AG08395 (cell line): ENCODE results near the gene AVPR1A.
"Not testable (repeated sequence)": the region's sequence is repeated elsewhere in the genome, so short reads cannot be mapped to it uniquely, and the experiment has no call there.

ENCODE experiments used
- DNase-seq: peaks from one replicate; pipeline ENCODE4 v3.0.0; 2012; ENCODE audit warnings: mixed read lengths, low spot score

AVPR1A gene

GRCh38 chr12:63150713-63151622, at the start of gene AVPR1A:
AVPR1A (minus strand) TSS chr12:63151201; CDS start chr12:63150836, 365 bp downstream.
- DNase-seq, result no peak

- DNase-seq, result no peak
Measured at GRCh38 chr12:63196168-63196567, 45.2 kb upstream of the AVPR1A start.

- DNase-seq, result no peak
Measured at GRCh38 chr12:63179224-63179623, 28.2 kb upstream of the AVPR1A start.

- DNase-seq, result no peak
Measured at GRCh38 chr12:63170321-63170720, 19.3 kb upstream of the AVPR1A start.

- DNase-seq, result not testable (repeated sequence)
Measured at GRCh38 chr12:63167741-63168140, 16.7 kb upstream of the AVPR1A start.

- no peak for DNase-seq
Measured at GRCh38 chr12:63164911-63165310, 13.9 kb upstream of the AVPR1A start.

GRCh38 chr12:63163541-63163940, 12.5 kb upstream of the AVPR1A start:
- no peak for DNase-seq

- no peak for DNase-seq
Measured at GRCh38 chr12:63155375-63155774, 4.4 kb upstream of the AVPR1A start.

- DNase-seq, result no peak
Measured at GRCh38 chr12:63154560-63154959, 3.6 kb upstream of the AVPR1A start.

GRCh38 chr12:63152321-63152700, 1.3 kb upstream of the AVPR1A start:
- DNase-seq, result no peak

GRCh38 chr12:63151623-63152320, 771 bp upstream of the AVPR1A start:
- peak; percentile 59 for DNase-seq

- no peak for DNase-seq
Measured at GRCh38 chr12:63149909-63150712, 890 bp downstream of the AVPR1A start.

GRCh38 chr12:63144556-63144955, 6.4 kb downstream of the AVPR1A start:
- no peak for DNase-seq

GRCh38 chr12:63138488-63138887, 12.5 kb downstream of the AVPR1A start:
- DNase-seq, result no peak

GRCh38 chr12:63133981-63134380, 17.0 kb downstream of the AVPR1A start:
- no peak for DNase-seq

- DNase-seq, result no peak
Measured at GRCh38 chr12:63132201-63132600, 18.8 kb downstream of the AVPR1A start.

GRCh38 chr12:63129927-63130326, 21.1 kb downstream of the AVPR1A start:
- DNase-seq, result no peak

GRCh38 chr12:63124778-63125177, 26.2 kb downstream of the AVPR1A start:
- peak; percentile 5 for DNase-seq

- DNase-seq, result peak; percentile 33
Measured at GRCh38 chr12:63103494-63104131, 47.4 kb downstream of the AVPR1A start.

GRCh38 chr12:63101920-63102319, 49.1 kb downstream of the AVPR1A start:
- no peak for DNase-seq

GRCh38 chr12:63098851-63099250, 52.1 kb downstream of the AVPR1A start:
- no peak for DNase-seq
